ENCODE measurements around the gene MYBPHL. TPM values are rescaled to one million over a fixed set of nuclear protein-coding genes. Genes with fewer than 3 reads are reported as not detected.

Gene MYBPHL
- polyA plus RNA-seq, 1 of the 3 experiments (the other 2 are of a cell fraction) = 0.07 TPM

DNA sequence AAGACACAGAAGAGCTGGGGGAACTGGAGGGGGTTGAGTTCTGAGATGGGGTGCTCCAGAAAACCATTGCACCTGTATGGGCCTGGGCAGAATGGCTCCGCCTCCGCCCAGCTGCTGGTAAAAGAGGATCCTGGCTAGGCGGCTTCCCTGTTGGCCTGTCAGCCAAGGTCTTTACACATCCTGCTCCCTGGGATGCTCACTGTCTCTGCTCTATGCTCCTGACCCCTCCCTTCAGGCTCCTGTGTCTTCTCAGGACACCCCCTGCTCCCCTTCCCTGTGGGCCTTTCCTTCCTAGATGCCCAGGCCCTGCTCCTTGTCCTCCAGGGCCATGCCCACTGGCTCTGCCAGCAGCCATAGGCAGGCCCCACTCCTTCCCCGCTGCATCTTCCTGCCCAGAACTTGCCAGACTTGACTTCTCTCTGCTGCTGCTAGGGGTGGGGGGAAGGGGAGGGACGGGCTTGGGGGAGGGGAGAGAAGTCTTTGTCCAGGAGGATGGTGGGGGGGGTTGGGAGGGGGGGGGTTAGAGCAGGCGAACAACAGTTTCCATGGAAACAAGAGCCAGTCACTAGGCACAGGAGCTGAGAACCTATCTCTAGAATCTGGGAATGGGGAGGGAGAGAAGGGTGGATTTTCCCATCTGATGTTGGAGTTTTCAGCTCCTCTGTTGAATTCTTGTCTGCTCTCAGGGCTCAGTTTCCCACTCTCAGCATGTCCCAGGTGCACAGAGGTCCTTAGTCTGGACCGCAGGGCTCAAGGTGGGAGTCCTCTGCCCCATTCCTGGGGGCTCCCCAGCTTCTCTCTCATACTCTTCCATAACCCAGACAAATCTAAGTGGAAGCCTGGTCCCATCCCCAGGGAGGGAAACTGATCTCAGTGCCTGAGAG, 46.9 kb downstream of the MYBPHL start (continued):
- TF ChIP-seq, protein P1, sequence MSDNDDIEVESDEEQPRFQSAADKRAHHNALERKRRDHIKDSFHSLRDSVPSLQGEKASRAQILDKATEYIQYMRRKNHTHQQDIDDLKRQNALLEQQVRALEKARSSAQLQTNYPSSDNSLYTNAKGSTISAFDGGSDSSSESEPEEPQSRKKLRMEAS (IDR thresholded peaks at IDR 0.05; ENCODE audit: low read depth) = no peak

- Histone ChIP-seq H3K9me2 (no peaks in the 10 kb centered on the region), H3K9me3 (no peaks in the 10 kb centered on the region), H2AFZ (ENCODE audit: low read depth) (no peak overlapping the region), H3F3A (replicated peaks; ENCODE audit: insufficient read depth) (no peaks in the 10 kb centered on the region), H3K9ac (no peak overlapping the region), H3K4me1 (ENCODE audit: control insufficient read depth in 1 of 2, insufficient read depth in 2 of 2, low read depth in 1 of 2, low read length in 1 of 2) (peaks cover 0 to 44% of the 10 kb centered on the region in 2 experiments; a peak in 2 of 4 replicates), H3K36me3 (replicated peaks in 1 of 2; ENCODE audit: control insufficient read depth in 1 of 2, insufficient read depth in 2 of 2, low read length in 1 of 2) (peaks cover 0 to 5% of the 10 kb centered on the region in 2 experiments), H4K20me1 (ENCODE audit: insufficient read depth) (no peaks in the 10 kb centered on the region), H3K79me2 (ENCODE audit: insufficient read depth) (no peaks in the 10 kb centered on the region), H3K4me3 (ENCODE audit: low read depth in 2 of 2, low read length in 1 of 2) (no peak overlapping the region), H3K4me2 (no peak overlapping the region), H3K27ac (ENCODE audit: low read depth in 2 of 2, low read length in 1 of 2) (no peak overlapping the region; a peak in 1 of 4 replicates), H3K27me3 (ENCODE audit: insufficient read depth) (no peaks in the 10 kb centered on the region)
- POLR2A ChIA-PET = no interaction called here
- no peak for TF ChIP-seq SIN3A (IDR thresholded peaks at IDR 0.05; ENCODE audit: borderline replicate concordance, low read depth, low read length)
- TF ChIP-seq, protein P2, sequence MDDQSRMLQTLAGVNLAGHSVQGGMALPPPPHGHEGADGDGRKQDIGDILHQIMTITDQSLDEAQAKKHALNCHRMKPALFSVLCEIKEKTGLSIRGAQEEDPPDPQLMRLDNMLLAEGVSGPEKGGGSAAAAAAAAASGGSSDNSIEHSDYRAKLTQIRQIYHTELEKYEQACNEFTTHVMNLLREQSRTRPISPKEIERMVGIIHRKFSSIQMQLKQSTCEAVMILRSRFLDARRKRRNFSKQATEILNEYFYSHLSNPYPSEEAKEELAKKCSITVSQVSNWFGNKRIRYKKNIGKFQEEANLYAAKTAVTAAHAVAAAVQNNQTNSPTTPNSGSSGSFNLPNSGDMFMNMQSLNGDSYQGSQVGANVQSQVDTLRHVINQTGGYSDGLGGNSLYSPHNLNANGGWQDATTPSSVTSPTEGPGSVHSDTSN (IDR thresholded peaks at IDR 0.05) = no peak
- CTCF ChIA-PET = interaction anchor here (1.4 to 2.1 kb wide), 5 partner anchors 11 to 274 kb away, joined by 3 to 7 read pairs (median 5); a partner anchor contains a TSS
- WGBS (ENCODE audit: low lambda C conversion rate) = 94% methylated on average over 51 of the region's 69 CpGs
- DNase-seq = no peak
Observed at GRCh38 chr1:109258481-109259466, 48.0 kb downstream of the MYBPHL start.

- peaks cover 0 to 5% of the 10 kb centered on the region in 2 experiments for H3K36me3 ChIP-seq (replicated peaks in 1 of 2; ENCODE audit: control insufficient read depth in 1 of 2, insufficient read depth in 2 of 2, low read length in 1 of 2)
- 90% methylated on average over 11 of the region's 15 CpGs for WGBS (ENCODE audit: low lambda C conversion rate)
- no peaks in the 10 kb centered on the region for H3K79me2 ChIP-seq (ENCODE audit: insufficient read depth)
Observed at GRCh38 chr1:109257682-109258421, 49.0 kb downstream of the MYBPHL start.

More at GRCh38 chr1:109257682-109258421, 49.0 kb downstream of the MYBPHL start:
- peak; percentile 44 for DNase-seq
- TF ChIP-seq FOXJ3 (CRISPR knock-in tag; IDR thresholded peaks at IDR 0.05) = no peak
- no peak for TF ChIP-seq ZBTB33 (IDR thresholded peaks at IDR 0.05; ENCODE audit: borderline replicate concordance, low read depth)
- TF ChIP-seq FOSL2 (IDR thresholded peaks at IDR 0.05; ENCODE audit: borderline replicate concordance, low read depth) = no peak
- TF ChIP-seq TAF1 (IDR thresholded peaks at IDR 0.05; ENCODE audit: borderline replicate concordance, low read depth, low read length) = no peak
- TF ChIP-seq GATA2 (CRISPR knock-in tag; IDR thresholded peaks at IDR 0.05) = no peak
- TF ChIP-seq USF1 (IDR thresholded peaks at IDR 0.05; ENCODE audit: borderline replicate concordance, low read depth) = no peak
- TF ChIP-seq NFIC (IDR thresholded peaks at IDR 0.05; ENCODE audit: borderline replicate concordance) = no peak
- no peak for TF ChIP-seq RAD21 (IDR thresholded peaks at IDR 0.05; ENCODE audit: low read length)
- no peaks in the 10 kb centered on the region for H3F3A ChIP-seq (replicated peaks; ENCODE audit: insufficient read depth)
- no peaks in the 10 kb centered on the region for H3K9me2 ChIP-seq
- no peaks in the 10 kb centered on the region for H3K9me3 ChIP-seq
- no peak overlapping the region for H3K4me2 ChIP-seq
- POLR2A ChIA-PET = no interaction called here
- H2AFZ ChIP-seq (ENCODE audit: low read depth) = no peak overlapping the region
- H3K27me3 ChIP-seq (ENCODE audit: insufficient read depth) = no peaks in the 10 kb centered on the region
- CTCF ChIA-PET = interaction anchor here (0.6 to 1.0 kb wide), 2 partner anchors 141 to 274 kb away, joined by 3 read pairs; no protein-coding TSS in a partner anchor
- no peak overlapping the region for H3K4me3 ChIP-seq (ENCODE audit: low read depth in 2 of 2, low read length in 1 of 2)
- H3K4me1 ChIP-seq (ENCODE audit: control insufficient read depth in 1 of 2, insufficient read depth in 2 of 2, low read depth in 1 of 2, low read length in 1 of 2) = peaks cover 0 to 47% of the 10 kb centered on the region in 2 experiments; a peak in 2 of 4 replicates
- no peak overlapping the region for H3K9ac ChIP-seq
- no peak overlapping the region for H3K27ac ChIP-seq (ENCODE audit: low read depth in 2 of 2, low read length in 1 of 2)
- no peaks in the 10 kb centered on the region for H4K20me1 ChIP-seq (ENCODE audit: insufficient read depth)
